Measurements from ENCODE around the gene MRM2.

The MRM2 gene

GRCh38 chr7:2185715-2186114, 56.3 kb downstream of the MRM2 start:
- H3K4me3 ChIP-seq (ENCODE audit: low read depth, low read length), result no peak overlapping the region
- TF ChIP-seq CTCF (IDR thresholded peaks at IDR 0.05; ENCODE audit: low read depth, low read length), result no peak
